ENCODE data around the gene CDC42SE1. TPM values are rescaled to one million over a fixed set of nuclear protein-coding genes. Genes with fewer than 3 reads are reported as not detected.

Gene CDC42SE1
- total and polyA plus RNA-seq, 8 donors = 22.0 to 54.5 (median 30.5) TPM

DNA sequence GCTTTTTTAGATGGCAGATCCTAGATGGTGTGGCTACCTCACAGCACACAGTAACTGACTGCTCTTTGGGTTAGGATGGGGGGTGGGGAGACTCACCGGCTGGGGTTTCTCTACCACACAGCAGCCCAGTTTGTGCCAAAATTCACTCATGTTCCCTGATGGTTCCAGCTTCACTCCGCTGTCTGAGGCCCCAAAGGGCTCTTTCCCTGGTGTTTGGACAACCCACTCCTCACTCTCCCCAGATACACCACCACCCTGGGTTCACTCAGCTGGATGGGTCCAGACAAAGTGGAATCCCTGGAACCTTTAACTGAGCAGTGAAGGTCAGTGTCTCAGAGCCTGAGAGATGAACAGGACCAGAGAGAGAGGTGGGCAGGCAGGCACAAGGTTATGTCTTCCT lies 3.8 kb downstream of the CDC42SE1 start:
- 50% methylated on average over 2 of the region's 2 CpGs for whole genome bisulfite sequencing, 2 donors
- Histone ChIP-seq H3K4me3 (no peak overlapping the region), H3K27ac (no peak overlapping the region), H3K27me3 (no peaks in the 10 kb centered on the region), H3K9me3 (no peaks in the 10 kb centered on the region), H3K36me3 (peaks cover 0 to 36% (median 12%) of the 10 kb centered on the region in 3 donors), H3K4me1 (peaks cover 13 to 19% (median 14%) of the 10 kb centered on the region in 3 donors)
- ATAC-seq = no peak
- TF ChIP-seq, protein P1, sequence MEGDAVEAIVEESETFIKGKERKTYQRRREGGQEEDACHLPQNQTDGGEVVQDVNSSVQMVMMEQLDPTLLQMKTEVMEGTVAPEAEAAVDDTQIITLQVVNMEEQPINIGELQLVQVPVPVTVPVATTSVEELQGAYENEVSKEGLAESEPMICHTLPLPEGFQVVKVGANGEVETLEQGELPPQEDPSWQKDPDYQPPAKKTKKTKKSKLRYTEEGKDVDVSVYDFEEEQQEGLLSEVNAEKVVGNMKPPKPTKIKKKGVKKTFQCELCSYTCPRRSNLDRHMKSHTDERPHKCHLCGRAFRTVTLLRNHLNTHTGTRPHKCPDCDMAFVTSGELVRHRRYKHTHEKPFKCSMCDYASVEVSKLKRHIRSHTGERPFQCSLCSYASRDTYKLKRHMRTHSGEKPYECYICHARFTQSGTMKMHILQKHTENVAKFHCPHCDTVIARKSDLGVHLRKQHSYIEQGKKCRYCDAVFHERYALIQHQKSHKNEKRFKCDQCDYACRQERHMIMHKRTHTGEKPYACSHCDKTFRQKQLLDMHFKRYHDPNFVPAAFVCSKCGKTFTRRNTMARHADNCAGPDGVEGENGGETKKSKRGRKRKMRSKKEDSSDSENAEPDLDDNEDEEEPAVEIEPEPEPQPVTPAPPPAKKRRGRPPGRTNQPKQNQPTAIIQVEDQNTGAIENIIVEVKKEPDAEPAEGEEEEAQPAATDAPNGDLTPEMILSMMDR (IDR thresholded peaks at IDR 0.05) = no peak
- DNase-seq = no peak
- intact Hi-C loops (cut with DNase I) = no loop called here
- FAIRE-seq = no peak

DNA sequence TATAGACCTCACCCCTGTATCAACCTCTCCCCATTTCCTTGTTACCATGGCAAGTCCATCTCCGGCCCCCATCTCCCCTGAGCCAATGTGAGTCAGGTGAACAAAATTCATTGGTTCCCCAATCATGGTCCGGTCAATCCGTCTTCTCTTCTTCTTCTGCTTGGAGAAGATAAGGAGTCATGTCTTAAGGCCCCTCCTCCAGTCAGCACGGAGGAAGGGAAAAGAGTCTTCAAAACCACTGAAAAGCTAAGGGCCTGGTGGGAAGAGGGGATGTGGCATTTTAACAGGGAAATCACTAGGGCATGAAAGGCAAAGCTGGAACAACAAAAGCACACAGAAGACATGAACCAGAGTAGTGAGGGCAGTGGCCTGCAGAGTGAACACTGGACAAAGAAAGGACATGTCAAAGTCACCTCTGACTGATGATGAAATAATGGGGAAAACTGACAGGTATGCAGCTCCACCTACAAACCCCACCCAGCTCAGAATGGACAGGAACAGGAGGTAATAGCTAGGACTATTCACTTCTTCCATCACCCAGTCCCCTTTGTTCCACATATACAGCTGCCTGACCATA lies 4.4 kb downstream of the CDC42SE1 start:
- intact Hi-C loops (cut with DNase I) = no loop called here
- TF ChIP-seq, protein P1 (IDR thresholded peaks at IDR 0.05) = no peak
- DNase-seq = no peak
- H3K36me3 ChIP-seq = peaks cover 0 to 36% (median 12%) of the 10 kb centered on the region in 3 donors
- 88 to 90% methylated on average over 4 of the region's 4 CpGs for WGBS, 2 donors
- peaks cover 13 to 21% (median 14%) of the 10 kb centered on the region in 3 donors for H3K4me1 ChIP-seq
- ATAC-seq = no peak
- no peaks in the 10 kb centered on the region for H3K27me3 ChIP-seq
- no peak for FAIRE-seq
- H3K27ac ChIP-seq = no peak overlapping the region
- no peaks in the 10 kb centered on the region for H3K9me3 ChIP-seq
- no peak overlapping the region for H3K4me3 ChIP-seq

DNA sequence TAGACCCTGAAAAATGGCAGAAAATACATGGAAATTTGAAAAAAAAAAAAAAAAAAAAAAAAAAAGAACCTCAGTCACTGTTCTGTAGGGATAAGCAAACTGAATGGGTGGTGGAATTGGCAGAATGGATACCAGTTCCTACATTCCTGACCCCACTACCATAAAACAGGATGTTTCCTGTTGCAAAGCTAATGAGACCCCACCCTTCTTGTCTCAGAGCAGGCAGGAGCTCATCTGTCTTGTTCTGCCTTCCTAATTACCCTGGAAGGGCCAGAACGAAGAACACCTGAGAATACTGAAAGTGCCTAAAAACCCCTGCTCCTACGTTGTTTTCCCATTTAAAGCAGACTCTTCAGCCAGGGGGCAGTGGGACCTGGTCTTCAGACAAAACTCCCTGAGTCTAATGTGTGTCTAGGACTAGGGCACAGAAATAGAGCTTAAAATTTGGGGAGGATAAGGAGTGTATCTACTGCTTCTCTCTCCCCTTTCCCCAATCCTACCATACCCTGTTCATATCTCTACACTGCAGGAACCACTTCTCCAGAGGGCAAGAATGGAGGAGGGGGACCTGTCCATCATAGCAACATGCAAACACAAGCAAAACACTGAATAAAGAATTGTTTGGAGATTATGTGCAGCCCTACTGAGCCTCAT lies 7.9 kb downstream of the CDC42SE1 start:
- Histone ChIP-seq H3K9me3 (no peaks in the 10 kb centered on the region), H3K36me3 (peaks cover 0 to 36% (median 12%) of the 10 kb centered on the region in 3 donors), H3K4me1 (peaks cover 5 to 17% (median 6%) of the 10 kb centered on the region in 3 donors), H3K4me3 (no peak overlapping the region), H3K27me3 (no peaks in the 10 kb centered on the region), H3K27ac (no peak overlapping the region)
- TF ChIP-seq, protein P1 (IDR thresholded peaks at IDR 0.05) = no peak
- ATAC-seq (no peak), FAIRE-seq (no peak), DNase-seq (no peak)
- WGBS, 2 donors = 87 to 91% methylated on average over 2 of the region's 2 CpGs
- intact Hi-C loops (cut with DNase I) = no loop called here

DNA sequence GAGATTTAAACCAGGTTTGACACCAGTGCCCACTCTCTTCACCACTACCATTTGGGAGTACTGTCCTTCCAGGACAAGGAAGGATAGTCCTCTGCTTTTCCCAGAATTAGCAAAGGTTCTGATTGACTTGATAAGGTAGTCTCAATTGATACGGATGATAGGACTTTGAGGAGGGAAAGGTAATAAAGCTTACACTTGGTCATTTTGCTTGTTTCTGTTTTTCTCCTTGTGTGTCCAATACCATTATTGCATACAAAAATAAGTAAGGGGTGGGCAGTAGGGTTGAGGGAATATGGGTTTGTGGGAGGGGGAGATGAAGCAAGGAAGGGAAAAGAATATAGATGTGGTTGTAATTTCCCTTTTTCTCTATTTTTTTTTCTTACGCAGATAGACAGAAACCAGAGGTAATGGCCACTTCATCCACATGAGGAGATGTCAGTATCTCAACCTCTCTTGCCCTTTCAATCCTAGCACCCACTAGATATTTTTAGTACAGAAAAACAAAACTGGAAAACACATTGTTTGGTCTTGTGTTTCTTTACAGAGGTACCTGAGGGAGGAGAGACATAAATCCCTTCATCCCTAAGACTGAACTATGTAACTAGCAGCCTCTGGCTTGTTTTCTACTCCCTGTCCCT lies 9.3 kb downstream of the CDC42SE1 start:
- Histone ChIP-seq H3K9me3 (no peaks in the 10 kb centered on the region), H3K4me3 (no peak overlapping the region), H3K27ac (no peak overlapping the region), H3K27me3 (no peaks in the 10 kb centered on the region), H3K36me3 (peaks cover 0 to 36% (median 12%) of the 10 kb centered on the region in 3 donors), H3K4me1 (peaks cover 0 to 13% (median 4%) of the 10 kb centered on the region in 3 donors)
- intact Hi-C loops (cut with DNase I) = no loop called here
- TF ChIP-seq, protein P1 (IDR thresholded peaks at IDR 0.05) = no peak
- no peak for FAIRE-seq
- 72 to 75% methylated on average over 2 of the region's 2 CpGs for WGBS, 2 donors
- no peak for DNase-seq
- no peak for ATAC-seq
